GM19238 (cell line): ENCODE measurements around the gene GRM7.
"Not testable (repeated sequence)": the region's sequence is repeated elsewhere in the genome, so short reads cannot be mapped to it uniquely, and the experiment has no call there.

Experiments used
- DNase-seq: peaks from one replicate; pipeline ENCODE4 v3.0.0; 2011; ENCODE audit warnings: low spot score; ENCODE audit not compliant: insufficient read length

The GRM7 gene

DNA sequence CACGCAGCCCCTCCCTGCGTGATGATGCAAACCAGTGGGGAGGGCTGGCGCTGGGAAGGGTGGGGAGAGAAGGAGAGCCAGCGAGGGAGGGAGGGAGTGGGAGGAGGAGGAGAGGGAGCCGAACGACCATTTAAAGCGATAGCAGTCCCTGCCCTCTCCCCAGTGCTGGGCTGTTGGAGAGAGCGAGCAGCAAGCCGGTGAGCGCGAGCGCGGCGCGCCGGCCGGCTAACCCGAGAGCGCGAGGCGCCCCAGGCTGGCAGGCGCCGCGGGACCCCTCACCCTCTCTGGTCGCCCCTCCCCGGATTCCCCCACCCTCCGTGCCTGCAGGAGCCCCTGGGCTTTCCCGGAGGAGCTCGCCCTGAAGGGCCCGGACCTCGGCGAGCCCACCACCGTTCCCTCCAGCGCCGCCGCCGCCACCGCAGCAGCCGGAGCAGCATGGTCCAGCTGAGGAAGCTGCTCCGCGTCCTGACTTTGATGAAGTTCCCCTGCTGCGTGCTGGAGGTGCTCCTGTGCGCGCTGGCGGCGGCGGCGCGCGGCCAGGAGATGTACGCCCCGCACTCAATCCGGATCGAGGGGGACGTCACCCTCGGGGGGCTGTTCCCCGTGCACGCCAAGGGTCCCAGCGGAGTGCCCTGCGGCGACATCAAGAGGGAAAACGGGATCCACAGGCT lies at the start of gene GRM7:
TSS of gene GRM7 (plus strand) at position 162 of the 671 bp plus-strand sequence.
- DNase-seq = no peak

DNA sequence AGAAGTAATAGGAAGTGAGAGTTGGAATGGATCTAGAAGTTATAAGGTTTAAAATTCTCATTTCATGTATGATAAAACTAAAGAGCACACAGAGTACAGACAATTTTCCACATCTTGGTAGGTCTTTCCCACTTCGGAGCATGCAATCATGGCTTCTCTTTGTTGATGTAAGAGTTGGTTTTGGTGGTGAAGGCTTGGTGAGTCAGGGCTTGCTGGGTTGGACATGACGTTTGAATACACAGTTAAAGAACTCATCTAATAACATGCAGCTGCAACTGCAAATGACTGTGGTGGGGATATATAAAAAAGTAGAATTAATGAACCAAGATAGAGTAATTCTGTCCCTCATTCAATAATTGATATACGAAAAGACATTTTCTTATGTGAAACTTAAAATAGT lies 39.5 kb upstream of the GRM7 start:
- DNase-seq = no peak

DNA sequence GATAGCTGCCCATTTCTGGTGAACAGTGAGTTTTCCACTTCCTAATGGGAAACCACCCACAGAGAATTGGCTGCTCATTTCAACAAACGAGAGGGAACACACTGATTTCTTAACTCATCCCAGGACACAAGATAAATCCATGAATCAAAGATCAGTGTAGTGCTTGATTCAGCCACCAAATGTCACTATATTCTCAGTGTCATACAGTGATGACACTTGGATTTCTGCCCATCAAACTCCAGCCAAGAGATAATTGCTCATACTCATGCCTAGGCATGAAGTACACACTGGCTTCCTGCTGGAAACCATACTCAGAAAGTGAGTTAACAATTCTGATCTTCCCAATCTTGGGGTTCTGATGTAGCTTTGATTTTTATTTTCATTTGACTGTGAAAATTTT lies 35.4 kb upstream of the GRM7 start:
- DNase-seq = no peak

DNA sequence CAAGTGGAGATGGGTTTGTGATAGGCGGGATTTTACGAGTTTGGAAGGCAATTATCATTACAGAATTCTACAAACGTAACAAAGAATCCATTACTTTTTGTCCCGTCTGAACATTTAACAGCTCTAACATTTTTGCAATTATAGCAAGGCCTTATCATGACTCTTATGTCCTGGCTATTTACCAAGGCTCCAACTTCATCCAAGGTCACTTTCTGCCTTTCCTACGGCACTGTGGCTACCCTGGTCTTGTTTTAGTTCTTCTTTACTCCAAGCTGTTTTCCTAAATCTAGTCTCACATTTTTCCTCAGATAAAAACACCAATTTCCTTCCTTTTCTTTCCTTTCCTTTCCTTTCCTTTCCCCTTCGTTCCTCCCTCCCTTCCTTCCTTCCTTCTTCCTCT lies 33.5 kb upstream of the GRM7 start:
- no peak for DNase-seq

DNA sequence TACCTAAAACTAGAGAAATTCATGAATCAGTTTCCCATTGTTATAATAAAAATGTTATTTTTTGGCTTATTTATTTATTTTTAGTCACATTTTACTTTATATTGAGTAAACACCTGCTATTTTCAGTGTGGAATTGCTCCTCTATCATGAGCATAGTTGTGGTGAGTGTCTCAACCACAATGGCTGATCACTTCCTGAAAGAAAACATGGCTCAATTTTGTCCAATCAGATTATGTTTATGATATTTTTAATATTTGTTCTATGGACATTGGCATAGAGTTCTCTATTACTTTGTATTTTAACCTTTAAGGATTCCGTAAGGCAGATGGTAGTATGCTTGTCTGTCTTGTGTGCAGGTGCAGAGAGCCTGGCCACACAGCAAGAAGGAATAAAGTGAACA lies 16.2 kb upstream of the GRM7 start:
- no peak for DNase-seq

DNA sequence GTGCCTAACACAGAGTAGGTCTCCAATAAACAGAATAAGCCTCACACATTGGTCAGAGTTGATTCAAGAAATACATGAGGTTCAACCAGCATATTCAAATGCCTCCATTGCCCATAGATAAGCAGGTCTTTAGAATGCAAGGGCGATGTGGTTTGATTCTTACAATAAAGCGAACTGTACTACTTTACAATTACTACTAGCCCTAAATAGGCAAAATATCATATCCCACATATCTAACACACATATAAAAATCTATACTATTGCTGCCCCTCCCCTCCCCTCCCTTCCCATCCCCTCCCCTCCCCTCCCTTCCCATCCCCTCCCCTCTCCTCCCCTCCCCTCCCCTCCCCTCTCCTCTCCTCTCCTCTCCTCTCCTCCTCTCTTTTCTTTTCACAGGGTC lies 6.7 kb upstream of the GRM7 start:
- no peak for DNase-seq

DNA sequence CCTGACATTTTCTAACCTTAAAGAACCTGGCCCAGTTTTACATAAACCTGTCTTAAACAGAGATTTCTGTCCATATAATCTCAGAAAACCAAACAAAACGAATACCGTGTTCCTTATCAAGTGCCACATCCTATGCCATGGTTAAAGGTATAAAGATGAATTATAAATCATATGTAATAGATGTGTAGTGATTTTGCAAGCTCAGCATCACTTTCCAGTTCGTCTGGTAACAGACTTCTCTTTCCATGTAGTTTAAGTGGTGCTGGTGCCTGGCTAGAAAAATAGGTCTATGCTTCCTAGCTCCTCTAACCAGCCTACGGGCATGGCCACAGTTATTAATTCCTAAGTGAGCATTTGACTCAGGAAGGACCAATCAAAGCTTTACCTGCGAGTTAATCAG lies 3.4 kb upstream of the GRM7 start:
- no peak for DNase-seq

DNA sequence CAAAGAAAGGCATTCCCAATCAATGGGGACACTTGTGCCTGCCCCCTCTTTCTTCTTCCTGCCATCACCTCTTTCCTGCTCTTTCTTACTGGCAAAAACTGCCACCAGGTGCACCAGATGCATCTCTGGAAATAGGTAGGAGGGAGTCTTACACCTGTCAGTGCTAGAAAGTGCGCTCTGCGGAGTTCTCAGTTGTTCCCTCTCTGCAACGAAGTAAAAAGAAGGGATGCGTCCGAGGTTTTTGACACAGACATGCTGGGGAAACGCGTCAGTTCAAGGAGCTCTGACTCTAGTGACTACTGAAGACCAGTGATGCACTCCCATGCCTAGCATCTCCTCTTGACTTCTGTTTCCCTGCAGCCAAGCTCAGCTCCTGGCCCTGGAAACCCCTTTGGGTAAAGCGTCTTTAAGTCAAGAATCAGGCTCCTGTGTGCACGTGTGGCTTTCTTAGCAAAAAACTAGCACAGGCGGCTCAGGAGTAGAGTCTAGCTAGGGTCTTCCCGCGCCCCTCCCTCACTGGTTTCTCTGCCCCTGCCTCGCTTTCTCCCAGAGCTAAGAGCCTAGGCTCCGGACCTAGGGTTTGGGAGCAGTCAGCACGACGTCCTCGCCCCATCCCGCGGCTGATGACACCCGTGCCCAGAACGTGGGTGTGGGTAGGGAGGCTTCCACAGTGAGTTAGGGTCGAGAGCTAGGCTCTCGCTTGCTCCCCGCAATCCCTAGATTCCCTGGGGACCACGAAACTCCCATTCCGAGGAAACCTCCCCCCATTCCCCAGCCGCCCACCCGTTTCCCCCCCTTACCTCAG lies 564 bp upstream of the GRM7 start:
- DNase-seq = no peak

DNA sequence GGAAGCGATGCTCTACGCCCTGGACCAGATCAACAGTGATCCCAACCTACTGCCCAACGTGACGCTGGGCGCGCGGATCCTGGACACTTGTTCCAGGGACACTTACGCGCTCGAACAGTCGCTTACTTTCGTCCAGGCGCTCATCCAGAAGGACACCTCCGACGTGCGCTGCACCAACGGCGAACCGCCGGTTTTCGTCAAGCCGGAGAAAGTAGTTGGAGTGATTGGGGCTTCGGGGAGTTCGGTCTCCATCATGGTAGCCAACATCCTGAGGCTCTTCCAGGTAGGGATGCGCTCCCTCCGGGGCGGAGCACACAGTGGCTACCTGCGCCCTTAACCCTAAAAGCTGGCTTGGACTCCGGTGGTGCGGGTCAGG lies 698 bp downstream of the GRM7 start:
- no peak for DNase-seq

DNA sequence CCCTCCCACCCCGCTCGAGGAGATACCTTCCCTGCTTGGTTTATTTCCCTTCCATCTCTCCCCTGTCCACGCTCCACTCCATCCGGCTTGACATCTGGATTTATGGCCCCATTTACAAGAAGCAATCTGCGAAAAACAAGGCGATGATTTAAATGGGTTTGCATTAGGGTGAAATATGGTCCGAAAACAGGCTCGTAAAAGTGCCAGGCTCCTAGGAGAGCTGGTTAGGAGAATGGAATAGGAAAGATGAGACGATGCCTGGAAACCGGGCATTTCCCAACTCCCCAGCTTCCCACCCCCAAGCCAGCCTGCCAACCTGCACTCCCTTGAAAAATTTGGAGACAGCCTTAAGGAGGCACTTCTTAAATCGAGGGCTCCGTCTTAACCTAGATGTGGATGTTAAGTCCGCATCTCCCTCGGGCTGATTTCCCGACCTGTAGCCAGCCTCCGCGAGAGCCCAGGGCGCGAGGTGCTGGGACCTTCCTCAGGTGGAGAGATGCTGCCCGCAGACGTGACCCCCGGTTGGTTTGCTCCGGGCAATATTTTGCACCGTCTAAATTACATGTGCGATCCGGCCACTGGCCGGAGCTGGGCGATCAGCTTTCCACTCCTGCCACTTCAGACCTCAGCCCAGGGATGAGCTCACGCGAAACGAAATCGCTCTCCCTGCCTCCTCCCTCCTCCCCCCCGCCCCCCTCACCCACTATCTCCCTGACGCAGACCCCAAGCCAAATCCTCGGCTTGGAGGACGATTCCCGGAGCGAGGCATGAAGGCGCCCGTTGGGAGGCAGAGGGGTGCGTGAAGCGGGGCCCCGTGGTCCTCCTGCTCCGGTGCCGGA lies 1.3 kb downstream of the GRM7 start:
- no peak for DNase-seq

DNA sequence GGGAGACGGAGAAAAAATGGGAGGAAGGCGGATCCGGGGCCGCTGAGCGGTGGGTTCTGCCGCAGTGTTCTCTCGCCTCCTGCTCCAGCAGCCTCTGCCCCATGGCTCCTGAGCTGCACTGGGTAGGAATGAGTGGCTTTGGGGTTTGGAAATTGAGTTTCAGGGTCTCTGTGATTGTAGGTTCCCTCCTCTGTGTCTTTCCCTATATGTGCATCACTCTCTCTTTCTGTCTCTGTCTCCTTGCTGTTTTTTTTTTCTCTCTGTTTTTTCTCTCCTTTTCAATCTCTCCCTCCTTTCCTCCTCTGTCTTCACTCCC lies 1.9 kb downstream of the GRM7 start:
- no peak for DNase-seq

DNA sequence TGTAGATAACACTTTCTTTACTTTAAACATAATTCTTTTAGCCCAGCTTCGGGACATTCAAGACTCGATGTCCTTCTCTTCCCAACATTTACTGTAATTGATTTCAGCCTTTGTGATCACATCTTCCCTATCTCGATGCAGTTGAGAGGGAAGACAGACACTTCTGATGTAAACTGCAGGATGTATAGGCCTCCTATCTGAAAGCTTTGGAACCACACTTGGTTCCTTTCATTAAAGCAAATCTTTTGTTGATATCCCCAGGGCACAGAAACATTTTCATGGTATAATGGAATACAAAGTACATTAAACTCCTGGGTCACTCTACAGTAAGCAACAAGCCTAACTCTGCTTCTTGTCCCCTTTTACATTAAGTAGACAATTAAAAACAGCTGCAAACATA lies 6.4 kb downstream of the GRM7 start:
- no peak for DNase-seq

DNA sequence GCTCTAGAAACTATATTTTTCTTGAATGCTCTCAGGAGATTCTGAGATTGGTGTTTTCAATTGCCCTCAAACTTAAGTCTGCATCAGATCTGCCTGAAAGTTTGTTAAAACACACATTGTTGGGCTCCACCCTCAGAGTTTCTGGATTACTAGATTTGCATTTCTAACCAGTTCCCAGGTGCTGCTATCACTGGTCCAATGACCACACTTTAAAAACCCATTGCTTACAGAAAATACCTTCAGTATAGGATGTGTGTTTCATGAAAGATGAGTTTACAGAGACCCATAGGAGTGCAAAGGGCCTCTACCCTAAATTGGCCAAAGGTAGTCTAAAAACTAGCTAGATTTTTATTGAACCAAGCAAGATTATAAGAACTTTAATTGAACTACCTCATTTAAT lies 17.8 kb downstream of the GRM7 start:
- DNase-seq = no peak

DNA sequence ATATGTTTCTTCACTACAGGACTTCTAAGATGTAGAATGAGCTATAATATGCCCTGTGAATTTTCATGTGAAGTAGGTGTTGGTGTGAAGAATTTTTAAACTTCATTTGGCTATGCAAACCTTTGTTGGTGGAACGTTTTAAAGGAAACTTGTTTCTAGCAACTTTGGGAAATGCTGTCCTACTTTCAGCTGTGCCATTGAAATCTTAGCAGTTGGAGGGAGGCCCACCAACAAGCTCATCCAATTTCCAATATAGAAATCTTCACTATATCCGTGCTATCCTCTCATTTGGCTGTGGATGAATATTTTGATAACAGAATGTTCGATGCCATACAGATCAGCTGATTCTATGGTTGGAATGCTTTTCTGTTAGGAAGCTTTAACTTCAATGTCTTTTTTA lies 51.3 kb downstream of the GRM7 start:
- no peak for DNase-seq

DNA sequence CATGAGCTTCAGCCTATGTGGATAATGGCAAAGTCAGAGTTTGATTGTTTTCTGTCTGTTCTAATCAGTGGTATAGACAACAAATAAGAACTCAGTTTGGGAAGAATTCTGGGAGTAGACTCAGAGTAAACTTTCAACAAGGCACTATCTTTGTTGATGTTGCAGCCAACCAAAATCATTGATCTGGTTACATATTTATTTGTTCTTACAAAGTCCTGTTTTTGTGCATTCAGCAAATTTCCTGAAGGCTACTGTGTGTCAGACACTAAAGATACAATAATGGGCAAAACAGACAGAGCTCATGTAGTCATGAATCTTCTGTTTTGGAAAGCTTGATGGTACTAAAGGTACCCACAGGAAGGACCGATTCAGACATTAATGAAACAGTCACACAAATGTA lies 55.0 kb downstream of the GRM7 start:
- DNase-seq = no peak

DNA sequence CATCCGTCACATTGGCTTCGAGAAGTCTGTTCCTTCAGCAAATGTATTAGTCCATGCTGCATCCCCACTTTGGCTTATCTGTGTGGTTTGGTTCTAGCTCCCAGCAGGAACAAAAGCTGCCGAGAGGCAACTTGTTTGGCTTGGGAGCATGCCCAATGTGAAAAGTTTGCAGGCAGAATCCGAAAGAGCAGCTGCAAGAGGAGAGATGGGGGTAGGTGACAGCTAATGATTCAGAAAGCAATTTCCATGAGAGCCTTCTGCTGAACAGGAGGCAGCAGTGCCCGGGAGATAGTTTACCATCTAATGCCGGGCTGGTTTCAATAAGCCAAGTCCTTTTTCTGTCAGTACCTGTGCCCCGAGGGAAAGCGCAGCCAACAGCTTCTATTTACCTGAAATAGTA lies 60.2 kb downstream of the GRM7 start:
- no peak for DNase-seq

DNA sequence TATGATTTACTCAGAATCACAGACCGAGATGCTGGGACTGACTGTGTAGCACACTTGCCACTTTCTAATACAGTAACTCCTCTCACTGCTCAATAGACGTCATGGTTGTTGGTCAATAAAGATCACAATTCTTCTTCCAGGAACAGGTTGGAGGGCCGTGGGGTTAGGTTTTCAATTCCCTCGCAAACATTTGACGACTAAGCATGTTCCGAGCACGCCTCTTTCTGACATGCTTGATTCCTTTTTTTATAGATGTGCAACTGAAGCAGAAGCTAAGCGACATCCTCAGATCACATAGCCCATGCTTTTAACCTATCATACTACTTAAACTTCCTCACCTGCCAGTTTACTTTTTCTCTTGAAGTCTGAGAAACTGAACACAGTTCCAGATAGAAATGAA lies 61.0 kb downstream of the GRM7 start:
- DNase-seq = no peak

DNA sequence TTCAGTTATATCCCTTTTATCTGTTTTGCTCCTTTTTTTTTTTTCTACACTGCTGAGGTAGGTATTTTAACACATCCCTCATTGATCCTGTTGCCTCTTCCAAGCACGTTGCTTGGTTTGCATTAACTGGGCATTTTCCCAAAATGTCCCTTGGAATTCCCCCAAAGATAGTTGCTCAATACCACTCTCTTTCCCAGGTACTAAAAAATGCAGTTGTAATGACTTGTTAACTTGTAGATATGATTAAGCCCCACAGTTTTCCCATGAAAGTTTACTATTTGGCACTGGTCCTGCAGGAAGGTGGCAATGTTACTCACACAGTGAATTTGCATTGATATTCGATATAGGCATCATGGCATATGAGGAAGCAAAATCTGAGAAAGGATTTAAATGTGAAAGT lies 67.1 kb downstream of the GRM7 start:
- no peak for DNase-seq

DNA sequence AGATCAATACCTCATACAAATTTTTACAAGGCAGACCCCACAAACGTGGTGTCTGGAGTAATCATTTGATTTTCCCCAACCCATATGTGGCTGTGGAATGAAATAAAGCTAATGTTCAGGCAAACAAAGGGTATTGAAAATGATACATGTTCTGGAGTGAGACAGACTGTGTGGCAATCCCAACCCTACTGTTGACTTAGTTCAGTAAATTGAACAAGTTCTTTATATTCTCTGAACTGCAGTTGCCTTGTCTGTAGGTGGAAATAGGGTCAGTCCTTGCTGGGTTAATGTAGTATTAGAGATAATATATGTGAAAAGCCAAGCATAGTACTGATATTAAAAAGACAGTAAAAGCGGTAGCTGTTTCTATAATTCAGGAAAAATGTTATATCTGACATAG lies 69.0 kb downstream of the GRM7 start:
- DNase-seq = no peak

DNA sequence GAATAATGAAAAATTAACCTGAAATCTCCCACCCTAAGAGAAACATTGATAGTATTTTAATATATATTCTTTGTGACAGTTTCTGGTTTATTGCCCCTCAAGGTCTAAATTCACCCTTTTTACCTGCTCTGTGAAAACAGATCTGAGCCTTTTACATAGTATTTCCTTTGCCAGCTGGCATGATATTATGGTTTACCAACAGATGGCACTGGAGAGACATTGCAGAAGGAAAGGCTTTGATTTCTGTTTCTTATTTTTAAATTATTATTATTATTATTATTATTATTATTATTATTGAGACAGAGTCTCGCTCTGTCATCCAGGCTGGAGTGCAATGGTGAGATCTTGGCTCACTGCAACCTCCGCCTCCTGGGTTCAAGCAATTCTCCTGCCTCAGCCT lies 74.5 kb downstream of the GRM7 start:
- not testable (repeated sequence) for DNase-seq

DNA sequence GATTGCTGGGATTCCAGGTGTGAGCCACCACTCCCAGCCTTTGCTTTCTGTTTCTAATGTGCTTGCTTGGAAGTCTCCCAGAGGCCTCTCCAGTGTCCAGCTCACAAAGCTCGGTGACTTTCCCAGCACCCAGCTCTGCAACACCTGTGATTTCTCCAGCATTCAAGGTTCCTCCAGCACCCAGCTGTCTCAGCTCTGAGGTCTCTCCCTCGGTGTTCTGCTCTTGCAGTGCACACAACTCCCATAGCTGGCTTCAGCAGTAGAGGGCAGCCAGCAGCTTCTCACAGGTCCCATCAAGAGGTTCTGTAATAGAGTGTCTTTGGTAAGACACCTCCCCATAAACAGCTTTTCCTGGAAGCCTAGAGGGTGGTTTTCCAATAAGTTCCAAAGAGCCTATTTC lies 75.1 kb downstream of the GRM7 start:
- no peak for DNase-seq

DNA sequence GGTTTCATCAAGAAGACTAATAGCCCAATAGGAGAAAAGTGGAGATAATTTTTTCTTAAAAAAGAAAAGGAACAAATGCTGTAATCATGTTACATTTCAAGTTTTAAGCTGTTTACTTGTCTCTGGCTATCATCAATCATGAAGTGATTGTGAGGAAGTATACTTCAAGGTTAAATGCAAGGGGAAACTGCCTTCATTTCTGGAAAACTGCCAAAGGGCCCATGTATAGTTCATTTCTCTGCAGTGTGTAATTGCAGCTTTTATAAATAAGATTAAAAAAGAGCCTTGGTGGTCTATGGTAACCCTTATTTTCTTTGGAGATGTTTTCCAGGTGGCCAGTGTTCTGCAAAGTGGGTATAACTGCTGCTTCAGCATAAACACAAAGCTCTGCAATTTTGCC lies 101.9 kb downstream of the GRM7 start:
- DNase-seq = no peak

DNA sequence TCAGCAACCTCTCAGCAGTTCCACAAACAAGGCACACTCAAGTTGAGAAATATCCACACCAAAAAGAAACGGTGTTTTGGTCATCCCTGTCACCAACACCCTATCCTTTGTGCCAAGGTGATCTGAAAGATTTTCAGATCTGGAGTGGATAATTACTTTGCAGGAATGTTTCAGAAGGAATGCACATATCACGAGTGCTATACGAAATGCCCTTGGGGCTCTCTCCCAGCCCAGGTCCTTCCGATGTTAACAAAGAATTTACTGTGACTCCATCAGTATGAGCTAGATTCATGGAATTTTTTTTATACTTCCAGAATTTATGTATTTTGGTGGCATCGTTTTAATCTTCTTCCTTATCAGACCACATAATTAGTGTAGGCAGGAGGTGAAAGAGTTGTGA lies 105.0 kb downstream of the GRM7 start:
- no peak for DNase-seq
